Activated T-helper 17 cell treated with anti-CD3 and anti-CD28 coated beads, Interleukin-2, amount 50 U/mL, for 72 hours (primary cell): Measurements from ENCODE around the gene GRID2. TPM values are rescaled to one million over a fixed set of nuclear protein-coding genes. Genes with fewer than 3 reads are reported as not detected.

ENCODE experiments used
- ATAC-seq: fragments of 150-1000 bp; cut with Tn5 transposase; replicated peaks from 2 replicates; pipeline ENCODE4 v1.10.0; 2021; ENCODE audit warnings: mild to moderate bottlenecking, moderate library complexity
- H3K27ac Mint-ChIP-seq: one replicate; pipeline ENCODE4 v1.8.0; 2022; ENCODE audit warnings: mixed read lengths
- H3K27me3 Mint-ChIP-seq: one replicate; pipeline ENCODE4 v1.8.0; 2022; ENCODE audit warnings: mixed read lengths
- H3K36me3 Mint-ChIP-seq: one replicate; pipeline ENCODE4 v1.8.0; 2022; ENCODE audit warnings: low read depth, mild to moderate bottlenecking, mixed read lengths
- H3K4me1 Mint-ChIP-seq: one replicate; pipeline ENCODE4 v1.8.0; 2022; ENCODE audit warnings: mixed read lengths
- H3K4me3 Mint-ChIP-seq: one replicate; pipeline ENCODE4 v1.8.0; 2022; ENCODE audit warnings: mild to moderate bottlenecking, mixed read lengths
- H3K9me3 Mint-ChIP-seq: one replicate; pipeline ENCODE4 v1.8.0; 2022; ENCODE audit warnings: mixed read lengths
- total RNA-seq, 2 donors: library from RNA; stranded (reverse); gene quantifications; one replicate each; pipeline ENCODE4 v1.2.3, GENCODE V29; 2022

The GRID2 gene
- total RNA-seq, 2 donors from 2014 or later, result not detected

DNA sequence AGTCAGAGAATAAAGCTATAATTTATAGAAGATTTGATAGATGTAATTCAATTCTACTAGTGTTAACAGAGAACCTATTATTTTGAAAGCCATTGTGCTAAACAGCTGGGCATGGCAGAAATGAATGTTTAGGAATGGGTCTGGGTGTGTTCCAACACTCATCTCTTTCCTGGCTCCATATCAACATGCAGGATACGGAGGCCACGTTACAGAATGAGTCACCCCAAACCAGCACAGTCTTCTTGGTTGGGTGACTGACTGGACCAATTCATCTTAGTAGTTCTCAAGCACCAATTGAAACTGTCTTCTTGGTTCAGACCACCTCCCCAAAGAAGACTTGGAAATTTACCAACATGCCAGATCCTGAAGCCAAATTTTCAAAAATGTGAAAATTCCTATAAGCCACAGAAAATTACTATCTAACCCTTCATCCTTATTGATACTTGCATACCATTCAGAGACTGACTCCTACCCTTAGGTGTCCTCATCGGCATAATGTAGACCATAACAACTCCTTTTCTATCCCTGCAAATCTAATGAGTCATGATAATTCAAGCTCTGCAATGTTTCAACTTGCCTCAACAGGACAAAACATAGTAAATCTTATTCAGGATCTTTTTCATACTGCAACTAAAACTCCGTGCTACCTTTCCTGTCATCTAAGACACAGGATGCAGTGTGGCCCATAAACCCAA lies 1472.8 kb downstream of the GRID2 start:
- Mint-ChIP-seq H3K4me3 (no peak overlapping the region), H3K4me1 (no peaks in the 10 kb centered on the region), H3K9me3 (no peaks in the 10 kb centered on the region), H3K27ac (no peak overlapping the region), H3K27me3 (peaks cover 3% of the 10 kb centered on the region), H3K36me3 (no peaks in the 10 kb centered on the region)
- no peak for ATAC-seq

DNA sequence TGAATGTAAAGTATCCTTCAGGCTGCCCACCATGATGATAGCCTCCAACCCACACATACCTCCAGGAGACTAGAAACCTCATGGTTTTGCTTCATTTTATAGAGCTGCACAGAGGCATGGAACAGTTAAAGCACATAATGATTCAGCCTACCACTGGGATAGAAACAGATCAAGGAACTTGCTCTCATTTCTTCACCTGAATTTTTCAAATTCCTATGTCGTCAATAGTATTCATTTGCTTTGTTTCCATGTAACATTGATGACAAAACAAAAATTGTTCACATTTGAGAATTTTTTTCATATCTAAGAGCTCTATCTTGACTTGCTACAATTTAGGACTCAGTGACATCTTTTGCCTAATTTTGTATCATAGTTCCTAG lies 1473.3 kb downstream of the GRID2 start:
- peaks cover 3% of the 10 kb centered on the region for H3K27me3 Mint-ChIP-seq
- no peak overlapping the region for H3K4me3 Mint-ChIP-seq
- no peaks in the 10 kb centered on the region for H3K36me3 Mint-ChIP-seq
- ATAC-seq, result no peak
- H3K27ac Mint-ChIP-seq, result no peak overlapping the region
- H3K4me1 Mint-ChIP-seq, result no peaks in the 10 kb centered on the region
- no peaks in the 10 kb centered on the region for H3K9me3 Mint-ChIP-seq

GRCh38 chr4:93779228-93779627 lies 1475.5 kb downstream of the GRID2 start:
- H3K27me3 Mint-ChIP-seq, result peaks cover 3% of the 10 kb centered on the region
- H3K4me1 Mint-ChIP-seq, result no peaks in the 10 kb centered on the region
- H3K36me3 Mint-ChIP-seq, result no peaks in the 10 kb centered on the region
- ATAC-seq, result no peak
- H3K4me3 Mint-ChIP-seq, result no peak overlapping the region
- H3K27ac Mint-ChIP-seq, result no peak overlapping the region
- H3K9me3 Mint-ChIP-seq, result no peaks in the 10 kb centered on the region

DNA sequence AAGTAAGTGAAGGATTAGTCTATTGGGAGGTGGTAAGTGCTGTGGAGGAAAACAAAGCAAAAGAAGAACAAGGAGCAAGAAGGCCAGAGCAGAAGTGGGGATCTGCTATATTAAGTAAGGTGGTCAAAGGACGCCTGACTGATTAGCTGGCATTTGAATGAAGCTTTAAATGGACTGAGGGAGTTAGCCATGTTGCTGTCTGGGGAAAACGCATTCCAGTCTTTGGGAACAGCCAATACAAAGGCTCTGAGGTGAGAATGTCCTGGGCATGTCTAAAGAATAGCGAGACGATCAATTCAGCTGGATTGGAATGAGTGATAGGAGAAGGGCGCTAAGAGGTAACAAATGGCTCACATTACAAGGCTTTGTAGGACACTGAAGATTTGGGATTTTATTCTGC lies 1476.3 kb downstream of the GRID2 start:
- H3K9me3 Mint-ChIP-seq, result no peaks in the 10 kb centered on the region
- H3K27me3 Mint-ChIP-seq, result peaks cover 3% of the 10 kb centered on the region
- no peaks in the 10 kb centered on the region for H3K4me1 Mint-ChIP-seq
- no peak overlapping the region for H3K4me3 Mint-ChIP-seq
- no peaks in the 10 kb centered on the region for H3K36me3 Mint-ChIP-seq
- ATAC-seq, result no peak
- H3K27ac Mint-ChIP-seq, result no peak overlapping the region

GRCh38 chr4:93781198-93781597 lies 1477.4 kb downstream of the GRID2 start:
- no peak for ATAC-seq
- no peaks in the 10 kb centered on the region for H3K27me3 Mint-ChIP-seq
- H3K36me3 Mint-ChIP-seq, result no peaks in the 10 kb centered on the region
- H3K9me3 Mint-ChIP-seq, result no peaks in the 10 kb centered on the region
- no peak overlapping the region for H3K4me3 Mint-ChIP-seq
- H3K27ac Mint-ChIP-seq, result no peak overlapping the region
- no peaks in the 10 kb centered on the region for H3K4me1 Mint-ChIP-seq

- H3K36me3 Mint-ChIP-seq, result no peaks in the 10 kb centered on the region
- no peaks in the 10 kb centered on the region for H3K4me1 Mint-ChIP-seq
- no peaks in the 10 kb centered on the region for H3K9me3 Mint-ChIP-seq
- H3K4me3 Mint-ChIP-seq, result no peak overlapping the region
- no peaks in the 10 kb centered on the region for H3K27me3 Mint-ChIP-seq
- no peak overlapping the region for H3K27ac Mint-ChIP-seq
- no peak for ATAC-seq
Measured at GRCh38 chr4:93786149-93786548, 1482.4 kb downstream of the GRID2 start.

- H3K9me3 Mint-ChIP-seq, result no peaks in the 10 kb centered on the region
- no peak for ATAC-seq
- H3K4me3 Mint-ChIP-seq, result no peak overlapping the region
- no peaks in the 10 kb centered on the region for H3K4me1 Mint-ChIP-seq
- no peaks in the 10 kb centered on the region for H3K36me3 Mint-ChIP-seq
- H3K27ac Mint-ChIP-seq, result no peak overlapping the region
- H3K27me3 Mint-ChIP-seq, result no peaks in the 10 kb centered on the region
Measured at GRCh38 chr4:93788712-93789111, 1484.9 kb downstream of the GRID2 start.

- no peaks in the 10 kb centered on the region for H3K36me3 Mint-ChIP-seq
- peaks cover 3% of the 10 kb centered on the region for H3K27me3 Mint-ChIP-seq
- H3K9me3 Mint-ChIP-seq, result no peaks in the 10 kb centered on the region
- H3K4me1 Mint-ChIP-seq, result no peaks in the 10 kb centered on the region
- H3K27ac Mint-ChIP-seq, result no peak overlapping the region
- peak; percentile 34 for ATAC-seq
- no peak overlapping the region for H3K4me3 Mint-ChIP-seq
Measured at GRCh38 chr4:93791570-93792195, 1487.9 kb downstream of the GRID2 start.

GRCh38 chr4:93802045-93802444 lies 1498.3 kb downstream of the GRID2 start:
- H3K27me3 Mint-ChIP-seq, result peaks cover 3% of the 10 kb centered on the region
- no peaks in the 10 kb centered on the region for H3K36me3 Mint-ChIP-seq
- H3K4me3 Mint-ChIP-seq, result no peak overlapping the region
- no peak for ATAC-seq
- no peaks in the 10 kb centered on the region for H3K4me1 Mint-ChIP-seq
- no peaks in the 10 kb centered on the region for H3K9me3 Mint-ChIP-seq
- no peak overlapping the region for H3K27ac Mint-ChIP-seq

DNA sequence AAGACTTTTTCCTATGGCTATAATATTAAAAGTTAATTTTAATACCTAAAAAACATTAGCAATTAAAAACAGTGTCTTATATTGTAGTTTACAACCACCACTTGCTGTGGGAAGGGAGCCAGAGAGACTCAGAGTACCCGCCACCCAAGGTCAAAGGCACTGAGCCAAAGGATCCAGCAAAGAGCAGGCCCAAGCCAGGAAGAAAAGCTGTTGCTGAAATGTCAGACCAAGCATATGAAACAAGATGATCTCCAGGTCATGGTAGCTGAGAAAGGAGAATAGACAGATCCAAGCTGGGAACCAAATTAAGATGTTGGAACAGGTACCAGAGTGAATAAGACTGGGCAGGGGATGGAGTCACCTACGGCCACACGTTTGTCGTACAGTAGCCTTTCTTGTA lies 1506.0 kb downstream of the GRID2 start:
- no peak overlapping the region for H3K27ac Mint-ChIP-seq
- H3K9me3 Mint-ChIP-seq, result peaks cover 4% of the 10 kb centered on the region
- no peak for ATAC-seq

GRCh38 chr4:93810340-93810992 lies 1506.7 kb downstream of the GRID2 start:
- H3K27me3 Mint-ChIP-seq, result peaks cover 3% of the 10 kb centered on the region
- H3K27ac Mint-ChIP-seq, result no peak overlapping the region
- H3K9me3 Mint-ChIP-seq, result peaks cover 4% of the 10 kb centered on the region
- ATAC-seq, result no peak
- no peaks in the 10 kb centered on the region for H3K4me1 Mint-ChIP-seq
- no peaks in the 10 kb centered on the region for H3K36me3 Mint-ChIP-seq
- H3K4me3 Mint-ChIP-seq, result no peak overlapping the region

More for the DNA sequence above, 1506.0 kb downstream of the GRID2 start:
- Mint-ChIP-seq H3K27me3 (peaks cover 3% of the 10 kb centered on the region), H3K4me3 (no peak overlapping the region), H3K4me1 (no peaks in the 10 kb centered on the region), H3K36me3 (no peaks in the 10 kb centered on the region)

- Mint-ChIP-seq H3K27ac (no peak overlapping the region), H3K36me3 (no peaks in the 10 kb centered on the region), H3K4me1 (no peaks in the 10 kb centered on the region), H3K4me3 (no peak overlapping the region), H3K27me3 (peaks cover 3% of the 10 kb centered on the region), H3K9me3 (peaks cover 8% of the 10 kb centered on the region)
- no peak for ATAC-seq
Measured at GRCh38 chr4:93813092-93813491, 1509.3 kb downstream of the GRID2 start.

- Mint-ChIP-seq H3K4me3 (no peak overlapping the region), H3K4me1 (no peaks in the 10 kb centered on the region), H3K36me3 (no peaks in the 10 kb centered on the region), H3K27me3 (peaks cover 7% of the 10 kb centered on the region), H3K9me3 (peaks cover 11% of the 10 kb centered on the region), H3K27ac (no peak overlapping the region)
- ATAC-seq, result no peak
Measured at GRCh38 chr4:93814141-93814540, 1510.4 kb downstream of the GRID2 start.

- H3K27me3 Mint-ChIP-seq, result peaks cover 8% of the 10 kb centered on the region
- no peak for ATAC-seq
- H3K4me1 Mint-ChIP-seq, result no peaks in the 10 kb centered on the region
- no peak overlapping the region for H3K27ac Mint-ChIP-seq
- no peak overlapping the region for H3K4me3 Mint-ChIP-seq
- H3K9me3 Mint-ChIP-seq, result peaks cover 11% of the 10 kb centered on the region
- no peaks in the 10 kb centered on the region for H3K36me3 Mint-ChIP-seq
Measured at GRCh38 chr4:93814722-93815121, 1511.0 kb downstream of the GRID2 start.
